SU-DHL-6 (cell line): ENCODE measurements around the gene ZBTB16.

Source experiments
- H2AFZ ChIP-seq: fragments of 200-600 bp; sonication (generic); 2 replicates; pipeline ENCODE4 v1.6.1; 2014; ENCODE audit warnings: low read depth, mild to moderate bottlenecking, moderate library complexity, mixed read lengths, antibody characterized with exemption, low read length; ENCODE audit not compliant: severe bottlenecking
- H3F3A ChIP-seq: fragments of 200-600 bp; shearing (Covaris generic); 2 replicates; pipeline ENCODE4 v1.6.0; 2016; ENCODE audit warnings: antibody characterized with exemption, mild to moderate bottlenecking; ENCODE audit not compliant: insufficient read depth
- H3K27ac ChIP-seq: fragments of 200-600 bp; sonication (generic); 2 replicates; pipeline ENCODE4 v1.5.1; 2016; ENCODE audit warnings: low read depth, mild to moderate bottlenecking, low read length, moderate library complexity, mixed read lengths
- H3K27me3 ChIP-seq: fragments of 200-600 bp; sonication (generic), shearing (Covaris generic); 2 replicates; pipeline ENCODE4 v1.6.0; 2014; ENCODE audit warnings: mild to moderate bottlenecking, low read length
- H3K36me3 ChIP-seq: fragments of 200-600 bp; sonication (generic); 2 replicates; pipeline ENCODE4 v1.6.1; 2014; ENCODE audit warnings: mild to moderate bottlenecking, low read length, mixed read lengths
- H3K4me2 ChIP-seq: fragments of 300-600, 200-600 bp; shearing (Covaris generic), sonication (generic); 2 replicates; pipeline ENCODE4 v1.6.0; 2014; ENCODE audit warnings: low read length, low read depth, mild to moderate bottlenecking; ENCODE audit not compliant: poor library complexity, severe bottlenecking
- H3K4me3 ChIP-seq: fragments of 200-600 bp; sonication (generic); 2 replicates; pipeline ENCODE4 v1.5.1; 2014; ENCODE audit warnings: antibody characterized with exemption, low read length, mild to moderate bottlenecking, mixed read lengths; ENCODE audit not compliant: insufficient read depth, poor library complexity, severe bottlenecking
- H3K79me2 ChIP-seq: fragments of 200-600 bp; sonication (generic); 2 replicates; pipeline ENCODE4 v1.6.1; 2014; ENCODE audit warnings: mild to moderate bottlenecking, low read length, moderate library complexity; ENCODE audit not compliant: insufficient read depth
- H3K9ac ChIP-seq: fragments of 200-600 bp; sonication (generic); 2 replicates; pipeline ENCODE4 v1.7.0; 2014; ENCODE audit warnings: mild to moderate bottlenecking, low read length
- H3K9me2 ChIP-seq: fragments of 200-600 bp; sonication (generic); replicated peaks from 2 replicates; pipeline ENCODE4 v1.6.1; 2014; ENCODE audit warnings: low read length; ENCODE audit not compliant: insufficient read depth
- H3K9me3 ChIP-seq: fragments of 200-600 bp; sonication (generic); 2 replicates; pipeline ENCODE4 v1.6.1; 2014; ENCODE audit warnings: low read length, mixed read lengths; ENCODE audit not compliant: insufficient read depth
- H4K20me1 ChIP-seq: fragments of 200-600 bp; sonication (generic); 2 replicates; pipeline ENCODE4 v1.6.1; 2014; ENCODE audit warnings: low read depth, mild to moderate bottlenecking, antibody characterized with exemption, low read length, moderate library complexity, mixed read lengths
- EZH2phosphoT487 ChIP-seq: fragments of 200-600 bp; sonication (generic), shearing (Covaris generic); conservative IDR thresholded peaks from 2 replicates; pipeline ENCODE4 v1.6.1; 2018; ENCODE audit warnings: mild to moderate bottlenecking, antibody characterized with exemption, low read length, moderate library complexity, mixed read lengths
- TF ChIP-seq, protein P1 (sequence below): fragments of 200-600 bp; sonication (generic); IDR thresholded peaks from one replicate; pipeline ENCODE4 v1.5.1; 2017; ENCODE audit warnings: antibody characterized with exemption, mild to moderate bottlenecking, low read length, moderate library complexity; ENCODE audit not compliant: insufficient read depth, poor library complexity, severe bottlenecking

Gene ZBTB16

DNA sequence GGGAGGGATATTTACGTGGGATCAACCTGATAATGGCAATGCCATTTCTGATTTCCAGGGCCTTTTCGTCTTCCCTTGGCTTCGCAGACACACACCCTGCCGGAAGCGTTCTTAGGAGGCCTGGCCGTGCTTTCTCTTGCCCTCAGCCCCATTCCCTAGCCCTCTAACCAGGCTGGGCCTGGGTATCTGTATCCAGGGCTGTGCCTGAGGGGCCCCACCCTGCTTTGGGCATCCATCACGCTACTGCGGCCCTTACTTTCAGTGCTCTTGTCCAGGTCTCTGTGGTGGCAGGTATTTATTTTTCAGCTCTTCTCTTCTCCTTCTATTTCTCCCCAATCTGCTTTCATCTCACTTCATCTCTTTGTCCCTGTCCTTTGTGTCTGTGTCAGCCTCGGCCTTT is 105.0 kb downstream of the ZBTB16 start:
- H2AFZ ChIP-seq = no peak overlapping the region
- no peaks in the 10 kb centered on the region for H3K79me2 ChIP-seq
- no peaks in the 10 kb centered on the region for H3K36me3 ChIP-seq
- TF ChIP-seq, protein P1, sequence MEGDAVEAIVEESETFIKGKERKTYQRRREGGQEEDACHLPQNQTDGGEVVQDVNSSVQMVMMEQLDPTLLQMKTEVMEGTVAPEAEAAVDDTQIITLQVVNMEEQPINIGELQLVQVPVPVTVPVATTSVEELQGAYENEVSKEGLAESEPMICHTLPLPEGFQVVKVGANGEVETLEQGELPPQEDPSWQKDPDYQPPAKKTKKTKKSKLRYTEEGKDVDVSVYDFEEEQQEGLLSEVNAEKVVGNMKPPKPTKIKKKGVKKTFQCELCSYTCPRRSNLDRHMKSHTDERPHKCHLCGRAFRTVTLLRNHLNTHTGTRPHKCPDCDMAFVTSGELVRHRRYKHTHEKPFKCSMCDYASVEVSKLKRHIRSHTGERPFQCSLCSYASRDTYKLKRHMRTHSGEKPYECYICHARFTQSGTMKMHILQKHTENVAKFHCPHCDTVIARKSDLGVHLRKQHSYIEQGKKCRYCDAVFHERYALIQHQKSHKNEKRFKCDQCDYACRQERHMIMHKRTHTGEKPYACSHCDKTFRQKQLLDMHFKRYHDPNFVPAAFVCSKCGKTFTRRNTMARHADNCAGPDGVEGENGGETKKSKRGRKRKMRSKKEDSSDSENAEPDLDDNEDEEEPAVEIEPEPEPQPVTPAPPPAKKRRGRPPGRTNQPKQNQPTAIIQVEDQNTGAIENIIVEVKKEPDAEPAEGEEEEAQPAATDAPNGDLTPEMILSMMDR = no peak
- TF ChIP-seq EZH2phosphoT487 = no peak
- no peaks in the 10 kb centered on the region for H3K9me3 ChIP-seq
- H3K27me3 ChIP-seq = no peaks in the 10 kb centered on the region
- H3F3A ChIP-seq = 0 out of 2 replicates have a peak, but pooled peaks cover 3% of the 10 kb centered on the region
- no peak overlapping the region for H3K27ac ChIP-seq
- no peak overlapping the region for H3K4me2 ChIP-seq
- no peak overlapping the region for H3K9ac ChIP-seq
- H3K9me2 ChIP-seq = no peaks in the 10 kb centered on the region
- H4K20me1 ChIP-seq = no peaks in the 10 kb centered on the region
- H3K4me3 ChIP-seq = no peak overlapping the region

DNA sequence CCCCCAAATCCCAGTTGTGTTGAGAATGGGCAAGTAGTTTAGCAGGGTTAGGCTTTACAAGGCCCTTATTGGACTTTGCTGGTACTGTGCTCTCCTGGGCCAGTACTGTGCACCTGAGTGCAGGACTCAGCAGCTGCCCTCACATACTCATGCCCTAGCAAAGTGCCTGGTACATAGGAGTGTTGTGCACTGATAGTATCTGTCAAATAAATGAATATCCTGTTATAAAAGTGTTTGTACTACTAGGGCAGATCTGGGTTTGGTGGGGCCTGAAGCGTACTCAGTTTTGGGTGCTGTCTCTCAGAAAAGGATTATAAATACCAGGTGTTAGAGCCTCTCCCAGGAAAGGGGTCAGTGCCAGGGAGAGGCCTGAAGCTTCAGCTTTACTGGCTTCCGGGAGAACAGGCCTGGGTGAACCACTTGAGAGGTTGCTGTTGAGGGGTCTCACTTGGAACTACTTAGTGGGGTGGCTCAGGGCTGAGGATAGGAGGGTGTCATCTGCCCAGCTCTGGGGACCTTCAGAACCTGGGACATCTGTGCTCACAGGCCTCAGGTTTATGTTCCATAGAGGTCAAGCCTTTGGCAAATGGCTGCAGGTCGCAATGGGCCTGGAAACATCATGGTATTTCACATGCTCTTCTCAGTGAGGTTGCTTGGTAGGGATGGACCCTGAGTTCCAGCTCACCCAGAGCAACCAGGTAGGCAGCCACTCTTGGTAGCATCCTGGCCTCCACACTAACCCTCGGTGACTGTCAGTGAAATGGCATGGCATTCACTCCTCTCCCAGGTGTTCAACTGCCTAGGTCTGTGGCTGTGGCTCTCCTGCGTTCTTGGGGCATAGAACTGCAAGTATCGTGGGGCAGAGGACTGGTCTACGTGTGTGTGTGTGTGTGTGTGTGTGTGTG is 106.1 kb downstream of the ZBTB16 start:
- Histone ChIP-seq H3K9ac (no peak overlapping the region), H3K4me2 (no peak overlapping the region), H3K27me3 (no peaks in the 10 kb centered on the region), H3K9me2 (no peaks in the 10 kb centered on the region), H3K79me2 (no peaks in the 10 kb centered on the region), H4K20me1 (no peaks in the 10 kb centered on the region), H3K36me3 (no peaks in the 10 kb centered on the region), H3K4me3 (no peak overlapping the region), H3F3A (0 out of 2 replicates have a peak, but pooled peaks cover 3% of the 10 kb centered on the region), H3K9me3 (no peaks in the 10 kb centered on the region), H3K27ac (no peak overlapping the region), H2AFZ (no peak overlapping the region)
- TF ChIP-seq, protein P1 = no peak
- no peak for TF ChIP-seq EZH2phosphoT487

DNA sequence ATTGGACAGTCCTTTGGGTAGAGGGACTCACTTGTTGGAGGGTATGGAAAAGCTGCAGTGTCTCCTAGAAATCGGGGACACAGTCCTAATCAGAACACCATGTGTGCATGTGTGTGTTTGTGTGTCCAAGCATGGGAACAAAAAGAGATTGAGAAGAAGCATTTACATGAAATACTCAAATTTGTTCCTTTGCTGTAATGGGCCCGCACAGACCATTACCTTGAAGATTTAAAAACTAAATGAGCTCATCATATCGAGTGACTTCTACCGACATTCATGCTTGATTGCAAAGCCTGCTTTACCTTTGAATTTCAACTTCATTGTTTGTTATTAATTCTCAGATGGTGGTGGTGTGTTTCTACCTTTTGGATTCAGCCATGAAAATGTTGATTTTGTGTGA is 106.9 kb downstream of the ZBTB16 start:
- Histone ChIP-seq H4K20me1 (no peaks in the 10 kb centered on the region), H2AFZ (no peak overlapping the region), H3K4me2 (no peak overlapping the region), H3K4me3 (no peak overlapping the region), H3F3A (0 out of 2 replicates have a peak, but pooled peaks cover 3% of the 10 kb centered on the region), H3K27me3 (no peaks in the 10 kb centered on the region), H3K79me2 (no peaks in the 10 kb centered on the region), H3K9ac (no peak overlapping the region), H3K27ac (no peak overlapping the region), H3K9me3 (no peaks in the 10 kb centered on the region), H3K36me3 (no peaks in the 10 kb centered on the region), H3K9me2 (no peaks in the 10 kb centered on the region)
- no peak for TF ChIP-seq EZH2phosphoT487
- TF ChIP-seq, protein P1 = no peak
